Calu3 (cell line): Measurements from ENCODE around the gene NFU1. TPM values are rescaled to one million over a fixed set of nuclear protein-coding genes. Genes with fewer than 3 reads are reported as not detected.

Experiments
- BruUV-seq: library from RNA; stranded (reverse); fragments of 400-500 nt; replicated peaks from 2 replicates; lab custom pipeline; 2021; lab: Mats Ljungman, UMichigan
- CTCF ChIA-PET: fragments of 300-600 bp; sonication (Branson Sonifier 250); formaldehyde crosslinking; loops from one replicate; lab custom pipeline; 2022; ENCODE audit warnings: antibody characterized with exemption; lab: Charles Lee
- DNase-seq: peaks from one replicate; pipeline ENCODE4 v3.0.0; 2022
- H3K27ac Mint-ChIP-seq: one replicate; pipeline ENCODE4 v1.8.0; 2022; ENCODE audit warnings: mixed read lengths; ENCODE audit not compliant: unreplicated experiment
- H3K27me3 Mint-ChIP-seq: one replicate; pipeline ENCODE4 v1.8.0; 2022; ENCODE audit warnings: mixed read lengths; ENCODE audit not compliant: unreplicated experiment
- H3K36me3 Mint-ChIP-seq: one replicate; pipeline ENCODE4 v1.8.0; 2022; ENCODE audit warnings: mild to moderate bottlenecking, moderate library complexity, mixed read lengths; ENCODE audit not compliant: insufficient read depth, unreplicated experiment
- H3K4me1 Mint-ChIP-seq: one replicate; pipeline ENCODE4 v1.8.0; 2022; ENCODE audit warnings: mild to moderate bottlenecking, low read depth, mixed read lengths; ENCODE audit not compliant: unreplicated experiment
- H3K4me3 Mint-ChIP-seq: one replicate; pipeline ENCODE4 v1.8.0; 2022; ENCODE audit warnings: mild to moderate bottlenecking, low read depth, moderate library complexity, mixed read lengths; ENCODE audit not compliant: unreplicated experiment
- H3K9me3 Mint-ChIP-seq: one replicate; pipeline ENCODE4 v1.8.0; 2022; ENCODE audit warnings: low read depth, mixed read lengths; ENCODE audit not compliant: unreplicated experiment
- intact Hi-C: fragments of 100-400 bp; cut with micrococcal nuclease; formaldehyde crosslinking; loops from one replicate; pipeline ENCODE4 v1.10.0; 2022; ENCODE audit not compliant: unreplicated experiment
- total RNA-seq: library from RNA; stranded (reverse); gene quantifications from 2 replicates; pipeline ENCODE4 v1.2.3, GENCODE V29; 2022
- TF ChIP-seq, protein P1 (sequence below): fragments of 200-600 bp; IDR thresholded peaks from one replicate; pipeline ENCODE4 v1.8.0; 2022; ENCODE audit warnings: antibody characterized with exemption; ENCODE audit not compliant: unreplicated experiment

NFU1 gene
- total RNA-seq, 1 experiment from 2014 or later: 23.4 TPM

DNA sequence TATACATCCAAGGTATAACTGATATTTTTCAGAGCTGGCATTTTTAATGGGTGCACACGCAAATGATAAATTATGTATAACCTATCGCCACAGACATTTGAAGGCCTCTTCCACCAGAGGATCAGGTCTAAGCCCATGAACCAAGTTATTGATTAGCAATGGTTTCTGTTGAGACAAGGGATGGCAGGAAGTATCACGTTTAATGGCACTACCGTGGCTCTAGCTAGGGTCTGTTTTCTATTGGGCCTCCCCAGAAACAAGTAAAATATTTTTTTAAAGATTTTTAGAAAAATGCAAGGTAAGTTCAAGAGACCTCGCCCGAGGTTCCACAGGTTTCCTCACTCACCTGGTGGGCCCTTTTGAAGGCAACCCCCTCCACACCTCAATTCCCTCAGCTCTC lies 50.9 kb downstream of the NFU1 start:
- CTCF ChIA-PET: no interaction called here
- Mint-ChIP-seq H3K4me3 (peak overlapping the region; percentile 94), H3K27ac (peak overlapping the region; percentile 88), H3K36me3 (peaks cover 70% of the 10 kb centered on the region), H3K9me3 (no peaks in the 10 kb centered on the region), H3K27me3 (no peaks in the 10 kb centered on the region), H3K4me1 (peaks cover 34% of the 10 kb centered on the region)
- TF ChIP-seq, protein P1, sequence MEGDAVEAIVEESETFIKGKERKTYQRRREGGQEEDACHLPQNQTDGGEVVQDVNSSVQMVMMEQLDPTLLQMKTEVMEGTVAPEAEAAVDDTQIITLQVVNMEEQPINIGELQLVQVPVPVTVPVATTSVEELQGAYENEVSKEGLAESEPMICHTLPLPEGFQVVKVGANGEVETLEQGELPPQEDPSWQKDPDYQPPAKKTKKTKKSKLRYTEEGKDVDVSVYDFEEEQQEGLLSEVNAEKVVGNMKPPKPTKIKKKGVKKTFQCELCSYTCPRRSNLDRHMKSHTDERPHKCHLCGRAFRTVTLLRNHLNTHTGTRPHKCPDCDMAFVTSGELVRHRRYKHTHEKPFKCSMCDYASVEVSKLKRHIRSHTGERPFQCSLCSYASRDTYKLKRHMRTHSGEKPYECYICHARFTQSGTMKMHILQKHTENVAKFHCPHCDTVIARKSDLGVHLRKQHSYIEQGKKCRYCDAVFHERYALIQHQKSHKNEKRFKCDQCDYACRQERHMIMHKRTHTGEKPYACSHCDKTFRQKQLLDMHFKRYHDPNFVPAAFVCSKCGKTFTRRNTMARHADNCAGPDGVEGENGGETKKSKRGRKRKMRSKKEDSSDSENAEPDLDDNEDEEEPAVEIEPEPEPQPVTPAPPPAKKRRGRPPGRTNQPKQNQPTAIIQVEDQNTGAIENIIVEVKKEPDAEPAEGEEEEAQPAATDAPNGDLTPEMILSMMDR: no peak
- intact Hi-C loops: no loop called here
- DNase-seq: no peak
- no TSS peak for BruUV-seq

DNA sequence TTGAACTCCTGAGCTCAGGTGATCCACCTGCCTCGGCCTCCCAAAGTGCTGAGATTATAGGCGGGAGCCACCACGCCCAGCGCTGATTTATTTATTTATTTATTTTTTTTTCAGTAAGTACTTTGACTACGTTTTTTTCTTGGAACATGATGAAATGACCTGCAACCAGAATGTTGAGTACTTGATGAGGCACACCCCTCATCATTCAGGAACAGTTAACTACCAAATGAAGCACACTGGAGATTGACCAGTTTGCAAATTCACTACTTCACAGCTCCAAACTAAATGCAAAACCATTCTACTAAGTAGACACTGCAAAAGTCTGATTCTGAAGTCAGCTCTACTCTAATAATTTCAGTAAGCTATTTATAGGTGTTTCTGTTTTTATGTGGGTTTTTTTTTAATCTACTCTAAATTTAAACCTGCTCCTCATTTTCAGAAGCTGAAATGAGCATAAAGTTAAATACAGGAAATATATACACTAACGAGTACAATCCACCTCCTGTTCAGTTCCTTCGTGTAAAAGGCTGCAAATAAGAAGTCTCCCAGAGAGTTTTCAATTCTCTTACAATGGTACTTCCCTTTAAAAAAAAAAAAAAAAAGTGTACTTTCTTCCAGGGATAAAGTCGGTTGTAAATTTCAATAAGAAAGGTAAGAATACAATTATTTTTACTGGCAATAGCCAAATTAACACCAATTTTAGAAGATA lies 51.6 kb downstream of the NFU1 start:
- H3K27ac Mint-ChIP-seq: peak overlapping the region; percentile 88
- peak; percentile 29 for DNase-seq
- H3K9me3 Mint-ChIP-seq: no peaks in the 10 kb centered on the region
- BruUV-seq: TSS peak; percentile 82
- TF ChIP-seq, protein P1: no peak
- CTCF ChIA-PET: interaction anchor here (0.9 to 1.3 kb wide), 2 partner anchors 10 to 51 kb away, joined by 4 read pairs; partner anchors contain the start of gene NFU1
- intact Hi-C loops: no loop called here
- peaks cover 78% of the 10 kb centered on the region for H3K36me3 Mint-ChIP-seq
- peak overlapping the region; percentile 94 for H3K4me3 Mint-ChIP-seq
- H3K27me3 Mint-ChIP-seq: no peaks in the 10 kb centered on the region
- H3K4me1 Mint-ChIP-seq: peaks cover 42% of the 10 kb centered on the region

- peak overlapping the region; percentile 94 for H3K4me3 Mint-ChIP-seq
- no peaks in the 10 kb centered on the region for H3K27me3 Mint-ChIP-seq
- TF ChIP-seq, protein P1: no peak
- H3K36me3 Mint-ChIP-seq: peaks cover 86% of the 10 kb centered on the region
- no peaks in the 10 kb centered on the region for H3K9me3 Mint-ChIP-seq
- no TSS peak for BruUV-seq
- DNase-seq: no peak
- CTCF ChIA-PET: interaction anchor here (0.5 to 1.3 kb wide), 5 partner anchors 9 to 99 kb away, joined by 3 to 10 read pairs (median 4); partner anchors contain the start of gene NFU1
- H3K27ac Mint-ChIP-seq: peak overlapping the region; percentile 88
- intact Hi-C loops: no loop called here
- H3K4me1 Mint-ChIP-seq: peaks cover 48% of the 10 kb centered on the region
These were observed 52.6 kb downstream of the NFU1 start for GRCh38 chr2:69384618-69385081.

- no peaks in the 10 kb centered on the region for H3K9me3 Mint-ChIP-seq
- CTCF ChIA-PET: no interaction called here
- intact Hi-C loops: loop anchor here (2.0 kb wide), 1 partner anchor 100 kb away; no protein-coding TSS in a partner anchor
- BruUV-seq: no TSS peak
- H3K36me3 Mint-ChIP-seq: peaks cover 84% of the 10 kb centered on the region
- peak overlapping the region; percentile 94 for H3K4me3 Mint-ChIP-seq
- no peaks in the 10 kb centered on the region for H3K27me3 Mint-ChIP-seq
- no peak for DNase-seq
- H3K4me1 Mint-ChIP-seq: peaks cover 46% of the 10 kb centered on the region
- TF ChIP-seq, protein P1: no peak
- H3K27ac Mint-ChIP-seq: peak overlapping the region; percentile 88
These were observed 53.9 kb downstream of the NFU1 start for GRCh38 chr2:69383176-69383812.
